ENCODE measurements around the gene ISL2. TPM values are rescaled to one million over a fixed set of nuclear protein-coding genes. Genes with fewer than 3 reads are reported as not detected.
A peak's percentile ranks its signal among the peaks of the same experiment; 100 is the strongest.
"Not testable (repeated sequence)": the region's sequence is repeated elsewhere in the genome, so short reads cannot be mapped to it uniquely, and the experiment has no call there.

ISL2 gene
- polyA plus RNA-seq, 2 of the 4 experiments (the other 2 are of a cell fraction), result 2.6 to 3.2 TPM

DNA sequence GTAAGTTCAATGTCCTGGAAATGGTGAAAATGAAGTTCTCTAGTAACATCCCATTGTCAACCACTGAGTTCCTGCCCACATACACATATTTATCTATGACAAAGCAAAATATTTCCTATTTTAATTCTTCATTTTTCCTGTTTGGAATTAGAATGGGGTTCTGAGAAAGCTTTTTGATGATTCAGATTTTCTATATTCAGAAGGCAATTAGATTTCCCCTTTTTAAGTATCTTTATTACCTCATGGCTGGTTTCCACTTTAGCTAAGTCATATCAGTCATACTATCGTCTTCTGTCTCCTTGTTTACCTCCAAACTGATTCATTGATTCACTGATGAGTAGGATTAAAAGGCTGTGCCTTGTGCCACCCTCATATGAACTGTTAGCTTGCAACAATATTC, 43.2 kb upstream of the ISL2 start:
- Histone ChIP-seq H3K27ac (no peak overlapping the region), H3K9me3 (no peaks in the 10 kb centered on the region), H3K4me3 (no peak overlapping the region), H3K4me1 (peaks cover 9% of the 10 kb centered on the region; the same call in 2 of the 3 replicates), H3K4me2 (no peak overlapping the region)
- no peak for DNase-seq (ENCODE audit: low read depth in 1 of 2, low spot score in 1 of 2)
- FAIRE-seq, result no peak
- TF ChIP-seq MAFK (IDR thresholded peaks at IDR 0.05; ENCODE audit: partially characterized antibody) (peak; percentile 38), PHF8 (IDR thresholded peaks at IDR 0.05; ENCODE audit: borderline replicate concordance, low read depth) (no peak)
- 53% methylated on average over 1 of the region's 1 CpG for whole genome bisulfite sequencing (ENCODE audit: missing lambda C conversion rate)
- POLR2A ChIA-PET, result no interaction called here
- ATAC-seq, result 0 out of 6 replicates have a peak, but pooled peaks of 1 of the 2 experiments have one; percentile 30
- CTCF ChIA-PET, result interaction anchor here (1.4 to 3.2 kb wide), 4 partner anchors 14 to 103 kb away, joined by 5 to 18 read pairs (median 6); no protein-coding TSS in a partner anchor

DNA sequence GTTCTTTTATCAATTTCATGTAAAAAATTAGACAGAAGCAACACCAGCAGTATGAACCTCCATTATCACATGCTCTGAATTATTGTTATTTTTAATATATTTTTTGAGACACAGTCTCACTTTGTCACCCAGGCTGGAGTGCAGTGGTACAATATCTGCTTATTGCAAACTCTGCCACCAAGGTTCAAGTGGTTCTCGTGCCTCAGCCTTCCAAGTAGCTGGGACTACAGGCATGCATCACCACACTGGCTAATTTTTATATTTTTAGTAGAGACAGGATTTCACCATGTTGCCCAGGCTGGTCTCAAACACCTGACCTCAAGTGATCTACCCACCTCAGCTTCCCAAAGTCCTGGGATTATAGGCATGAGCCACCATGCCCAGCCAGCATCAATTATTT, 42.1 kb upstream of the ISL2 start:
- H3K4me2 ChIP-seq; DNase-seq (ENCODE audit: low read depth in 1 of 2, low spot score in 1 of 2); FAIRE-seq; POLR2A ChIA-PET; ATAC-seq; H3K4me3 ChIP-seq; H3K27ac ChIP-seq; H3K9me3 ChIP-seq: not testable (repeated sequence)
- CTCF ChIA-PET, result interaction anchor here (1.4 to 3.2 kb wide), 6 partner anchors 13 to 146 kb away, joined by 3 to 18 read pairs (median 5); no protein-coding TSS in a partner anchor
- peaks cover 20% of the 10 kb centered on the region for H3K4me1 ChIP-seq
- 94% methylated on average over 1 of the region's 1 CpG for WGBS (ENCODE audit: missing lambda C conversion rate)

DNA sequence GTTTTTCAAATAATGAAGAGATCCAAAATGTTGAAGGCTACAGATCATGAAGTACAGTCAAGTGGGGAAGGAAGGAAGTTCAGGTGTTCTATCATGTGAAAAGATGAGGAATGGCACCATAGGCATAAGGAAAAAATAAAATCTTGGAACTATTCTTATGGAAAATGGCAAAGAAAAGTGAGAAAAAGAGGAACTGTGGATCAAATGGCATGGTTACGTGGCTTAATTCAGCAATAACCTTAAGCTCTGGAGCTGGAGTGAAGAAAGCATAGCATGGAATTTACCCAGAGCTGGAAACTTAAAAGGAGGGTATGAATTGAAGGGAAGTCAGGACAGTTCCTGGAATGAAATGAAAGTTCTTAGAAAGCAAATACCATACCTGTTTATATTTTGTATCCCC, 39.7 kb upstream of the ISL2 start:
- Histone ChIP-seq H3K9me3 (no peaks in the 10 kb centered on the region), H3K4me3 (no peak overlapping the region), H3K4me1 (peaks cover 21% of the 10 kb centered on the region), H3K27ac (no peak overlapping the region), H3K4me2 (no peak overlapping the region)
- FAIRE-seq, result no peak
- 93% methylated on average over 1 of the region's 1 CpG for WGBS (ENCODE audit: missing lambda C conversion rate)
- TF ChIP-seq GATA3 (IDR thresholded peaks at IDR 0.05; ENCODE audit: borderline replicate concordance) (no peak), CBX2 (IDR thresholded peaks at IDR 0.05; ENCODE audit: borderline replicate concordance, low read depth) (no peak), PHF8 (IDR thresholded peaks at IDR 0.05; ENCODE audit: borderline replicate concordance, low read depth) (no peak), JUNB (IDR thresholded peaks at IDR 0.05) (no peak), KDM5A (IDR thresholded peaks at IDR 0.05) (no peak), HEYL (CRISPR knock-in tag; IDR thresholded peaks at IDR 0.05) (no peak), RFX5 (IDR thresholded peaks at IDR 0.05) (no peak), ZFP36 (IDR thresholded peaks at IDR 0.05; ENCODE audit: borderline replicate concordance, partially characterized antibody) (no peak), EHF (CRISPR knock-in tag; IDR thresholded peaks at IDR 0.05) (no peak), HDAC2 (IDR thresholded peaks at IDR 0.05) (no peak), SMC3 (IDR thresholded peaks at IDR 0.05) (no peak), KDM1A (IDR thresholded peaks at IDR 0.05; ENCODE audit: low read depth) (no peak), SREBF2 (IDR thresholded peaks at IDR 0.05) (no peak), RAD21 (conservative IDR thresholded peaks at IDR 0.05 in 1 of 2, IDR thresholded peaks at IDR 0.05 in 1 of 2) (no peak), NFE2L2 (conservative IDR thresholded peaks at IDR 0.05; ENCODE audit: low read length) (no peak), TP53 (CRISPR knock-in tag; IDR thresholded peaks at IDR 0.05) (no peak)
- TF ChIP-seq, protein P1, sequence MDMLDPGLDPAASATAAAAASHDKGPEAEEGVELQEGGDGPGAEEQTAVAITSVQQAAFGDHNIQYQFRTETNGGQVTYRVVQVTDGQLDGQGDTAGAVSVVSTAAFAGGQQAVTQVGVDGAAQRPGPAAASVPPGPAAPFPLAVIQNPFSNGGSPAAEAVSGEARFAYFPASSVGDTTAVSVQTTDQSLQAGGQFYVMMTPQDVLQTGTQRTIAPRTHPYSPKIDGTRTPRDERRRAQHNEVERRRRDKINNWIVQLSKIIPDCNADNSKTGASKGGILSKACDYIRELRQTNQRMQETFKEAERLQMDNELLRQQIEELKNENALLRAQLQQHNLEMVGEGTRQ (IDR thresholded peaks at IDR 0.05), result no peak
- TF ChIP-seq, protein P2, sequence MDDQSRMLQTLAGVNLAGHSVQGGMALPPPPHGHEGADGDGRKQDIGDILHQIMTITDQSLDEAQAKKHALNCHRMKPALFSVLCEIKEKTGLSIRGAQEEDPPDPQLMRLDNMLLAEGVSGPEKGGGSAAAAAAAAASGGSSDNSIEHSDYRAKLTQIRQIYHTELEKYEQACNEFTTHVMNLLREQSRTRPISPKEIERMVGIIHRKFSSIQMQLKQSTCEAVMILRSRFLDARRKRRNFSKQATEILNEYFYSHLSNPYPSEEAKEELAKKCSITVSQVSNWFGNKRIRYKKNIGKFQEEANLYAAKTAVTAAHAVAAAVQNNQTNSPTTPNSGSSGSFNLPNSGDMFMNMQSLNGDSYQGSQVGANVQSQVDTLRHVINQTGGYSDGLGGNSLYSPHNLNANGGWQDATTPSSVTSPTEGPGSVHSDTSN (IDR thresholded peaks at IDR 0.05), result no peak
- TF ChIP-seq, protein P3, sequence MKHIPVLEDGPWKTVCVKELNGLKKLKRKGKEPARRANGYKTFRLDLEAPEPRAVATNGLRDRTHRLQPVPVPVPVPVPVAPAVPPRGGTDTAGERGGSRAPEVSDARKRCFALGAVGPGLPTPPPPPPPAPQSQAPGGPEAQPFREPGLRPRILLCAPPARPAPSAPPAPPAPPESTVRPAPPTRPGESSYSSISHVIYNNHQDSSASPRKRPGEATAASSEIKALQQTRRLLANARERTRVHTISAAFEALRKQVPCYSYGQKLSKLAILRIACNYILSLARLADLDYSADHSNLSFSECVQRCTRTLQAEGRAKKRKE (CRISPR knock-in tag; IDR thresholded peaks at IDR 0.05; ENCODE audit: low read depth), result no peak
- no peak for DNase-seq (ENCODE audit: low read depth in 1 of 2, low spot score in 1 of 2)
- CTCF ChIA-PET, result interaction anchor here (0.7 to 1.5 kb wide), 2 partner anchors 37 to 105 kb away, joined by 3 to 6 read pairs; no protein-coding TSS in a partner anchor
- POLR2A ChIA-PET, result interaction anchor here (1.0 kb wide), 1 partner anchor 15 kb away, joined by 3 read pairs; the partner anchor contains the start of gene ETFA
- no peak for ATAC-seq

DNA sequence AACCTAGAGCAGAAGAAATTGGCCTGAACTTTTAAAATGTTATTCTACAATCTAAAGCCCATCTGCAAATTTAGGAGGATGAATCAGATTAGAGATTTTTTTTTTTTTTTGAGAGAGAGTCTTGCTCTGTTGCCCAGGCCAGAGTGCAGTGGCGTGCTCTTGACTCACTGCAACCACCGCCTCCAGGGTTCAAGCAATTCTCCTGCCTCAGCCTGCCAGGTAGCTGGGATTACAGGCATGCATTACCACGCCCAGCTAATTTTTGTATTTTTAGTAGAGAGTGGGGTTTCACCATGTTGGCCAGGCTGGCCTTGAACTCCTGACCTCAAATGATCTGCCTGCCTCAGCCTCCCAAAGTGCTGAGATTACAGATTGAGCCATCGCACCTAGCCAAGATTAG, 38.6 kb upstream of the ISL2 start:
- FAIRE-seq; POLR2A ChIA-PET; H3K4me3 ChIP-seq; DNase-seq (ENCODE audit: low read depth in 1 of 2, low spot score in 1 of 2); ATAC-seq; H3K4me2 ChIP-seq; H3K27ac ChIP-seq; H3K9me3 ChIP-seq: not testable (repeated sequence)
- CTCF ChIA-PET, result interaction anchor here (1.4 to 2.1 kb wide), 3 partner anchors 12 to 106 kb away, joined by 3 to 6 read pairs (median 6); no protein-coding TSS in a partner anchor
- H3K4me1 ChIP-seq, result peaks cover 21% of the 10 kb centered on the region
- 97% methylated on average over 4 of the region's 4 CpGs for WGBS (ENCODE audit: missing lambda C conversion rate)
